ENCODE results near the gene DUOX1. TPM values are rescaled to one million over a fixed set of nuclear protein-coding genes. Genes with fewer than 3 reads are reported as not detected.

Gene DUOX1
- total and polyA plus RNA-seq, 2 of the 13 experiments (the other 11 are each of a cell fraction or from before 2014, with no cell fraction given) = 0.03 TPM; not detected in 1

DNA sequence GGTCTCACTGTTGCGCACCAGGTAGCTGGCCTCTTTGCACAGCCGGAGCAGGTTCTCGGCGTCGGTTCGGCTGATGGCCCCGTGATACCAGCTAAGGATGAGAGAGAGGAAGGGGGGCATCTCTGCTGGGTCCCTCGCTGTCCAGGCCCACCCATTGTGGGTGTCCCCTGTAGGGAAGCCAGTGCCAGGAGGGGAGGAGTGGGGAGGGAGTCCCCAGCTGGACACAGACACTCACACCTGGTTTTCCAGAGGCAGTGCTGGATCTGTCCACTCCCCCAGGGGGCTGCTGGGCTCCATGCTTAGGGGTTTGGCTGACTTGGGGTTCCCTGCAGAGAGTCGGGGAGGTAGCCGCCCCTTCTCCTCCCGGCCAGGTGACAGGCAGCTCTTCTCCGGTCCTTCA, 42.1 kb downstream of the DUOX1 start:
- 93% methylated on average over 3 of the region's 12 CpGs for WGBS (ENCODE audit: low lambda C conversion rate)
- Histone ChIP-seq H3K4me1 (ENCODE audit: insufficient read depth, low read length) (no peaks in the 10 kb centered on the region), H3K9me3 (ENCODE audit: low read length) (no peaks in the 10 kb centered on the region), H3K27me3 (ENCODE audit: control insufficient read depth in 1 of 2, insufficient read depth in 2 of 2, low read length in 2 of 2) (no peaks in the 10 kb centered on the region), H3K9ac (ENCODE audit: insufficient read depth, low read depth, low read length) (no peak overlapping the region), H3K36me3 (replicated peaks in 1 of 2; ENCODE audit: control insufficient read depth in 1 of 2, insufficient read depth in 2 of 2, low read length in 2 of 2) (peaks cover 22 to 53% of the 10 kb centered on the region in 2 experiments), H3K79me2 (ENCODE audit: insufficient read depth, low read length) (no peaks in the 10 kb centered on the region), H3K4me3 (replicated peaks in 1 of 3; ENCODE audit: insufficient read depth in 1 of 3, low read depth in 2 of 3, low read length in 3 of 3) (no peak overlapping the region), H3K27ac (ENCODE audit: extremely low read length, insufficient read depth, low read length) (no peak overlapping the region), H4K20me1 (ENCODE audit: insufficient read depth, low read length) (no peaks in the 10 kb centered on the region), H3K4me2 (ENCODE audit: low read depth, low read length) (no peak overlapping the region), H2AFZ (ENCODE audit: low read length) (no peak overlapping the region)
- intact Hi-C loops (cut with micrococcal nuclease; ENCODE audit: unreplicated experiment) (no loop called here), in situ Hi-C loops (cut with HindIII; ENCODE audit: extremely low pct_ligation_motif_present, low pct_unique_long_range_greater_than_20kb) (no loop called here)
- CTCF ChIA-PET (ENCODE audit: low intra/inter-chr PET ratio, low total read pairs) = no interaction called here
- no TSS peak for BruUV-seq (replicated peaks)
- peak; percentile 46 for TF ChIP-seq AGO2 (optimal IDR thresholded peaks at IDR 0.05; ENCODE audit: low read depth, low read length)
- no peak for TF ChIP-seq NFRKB (IDR thresholded peaks at IDR 0.05)
- DNase-seq (ENCODE audit: low spot score) (no peak), FAIRE-seq (no peak), ATAC-seq (no peak)
- POLR2A ChIA-PET = interaction anchor here (0.8 to 1.2 kb wide), 2 partner anchors 15 to 16 kb away, joined by 3 to 4 read pairs; partner anchors contain the start of gene SHF

DNA sequence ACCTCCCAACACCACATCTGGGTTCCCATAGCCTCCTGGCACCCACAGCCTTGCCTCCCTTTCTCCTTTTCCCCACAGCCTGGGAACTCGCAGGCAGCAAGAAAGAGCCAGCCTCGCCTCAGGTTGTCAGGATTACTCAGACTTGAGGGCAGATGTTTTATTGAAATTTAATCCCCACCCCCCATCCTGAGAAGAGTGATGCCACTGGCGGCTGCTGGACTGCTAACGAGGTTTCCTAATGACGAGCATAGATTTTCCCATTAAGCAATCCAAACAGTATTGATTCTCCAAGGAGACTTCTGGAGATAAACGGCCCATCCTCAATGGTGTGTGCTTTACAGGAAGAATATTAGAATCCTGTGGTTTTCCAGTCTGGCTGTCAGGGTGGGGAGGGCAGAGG, 44.3 kb downstream of the DUOX1 start:
- Histone ChIP-seq H3K9me3 (ENCODE audit: low read length) (no peaks in the 10 kb centered on the region), H3K4me1 (ENCODE audit: insufficient read depth, low read length) (no peaks in the 10 kb centered on the region), H3K9ac (ENCODE audit: insufficient read depth, low read depth, low read length) (no peak overlapping the region), H4K20me1 (ENCODE audit: insufficient read depth, low read length) (0 out of 2 replicates have a peak, but pooled peaks cover 2% of the 10 kb centered on the region), H3K27me3 (ENCODE audit: control insufficient read depth in 1 of 2, insufficient read depth in 2 of 2, low read length in 2 of 2) (no peaks in the 10 kb centered on the region), H3K36me3 (replicated peaks in 1 of 2; ENCODE audit: control insufficient read depth in 1 of 2, insufficient read depth in 2 of 2, low read length in 2 of 2) (peaks cover 23 to 67% of the 10 kb centered on the region in 2 experiments), H3K4me3 (replicated peaks in 1 of 3; ENCODE audit: insufficient read depth in 1 of 3, low read depth in 2 of 3, low read length in 3 of 3) (no peak overlapping the region), H3K27ac (ENCODE audit: extremely low read length, insufficient read depth, low read length) (no peak overlapping the region), H3K4me2 (ENCODE audit: low read depth, low read length) (no peak overlapping the region), H3K79me2 (ENCODE audit: insufficient read depth, low read length) (peaks cover 4% of the 10 kb centered on the region), H2AFZ (ENCODE audit: low read length) (no peak overlapping the region)
- ChIA-PET POLR2A (no interaction called here), CTCF (ENCODE audit: low intra/inter-chr PET ratio, low total read pairs) (no interaction called here)
- FAIRE-seq (no peak), ATAC-seq (no peak), DNase-seq (ENCODE audit: low spot score) (no peak)
- in situ Hi-C loops (cut with HindIII; ENCODE audit: extremely low pct_ligation_motif_present, low pct_unique_long_range_greater_than_20kb) = no loop called here
- no TSS peak for BruUV-seq (replicated peaks)
- intact Hi-C loops (cut with micrococcal nuclease; ENCODE audit: unreplicated experiment) = no loop called here
- WGBS (ENCODE audit: low lambda C conversion rate) = 96% methylated on average over 6 of the region's 6 CpGs
- no peak for TF ChIP-seq TBX2 (CRISPR knock-in tag; IDR thresholded peaks at IDR 0.05; ENCODE audit: borderline replicate concordance)
- TF ChIP-seq NFE2L2 (IDR thresholded peaks at IDR 0.05; ENCODE audit: low read length) = no peak
